ENCODE results near the gene SLC30A3.
A peak's percentile ranks its signal among the peaks of the same experiment; 100 is the strongest.
"Not testable (repeated sequence)": the region's sequence is repeated elsewhere in the genome, so short reads cannot be mapped to it uniquely, and the experiment has no call there.

SLC30A3 gene

DNA sequence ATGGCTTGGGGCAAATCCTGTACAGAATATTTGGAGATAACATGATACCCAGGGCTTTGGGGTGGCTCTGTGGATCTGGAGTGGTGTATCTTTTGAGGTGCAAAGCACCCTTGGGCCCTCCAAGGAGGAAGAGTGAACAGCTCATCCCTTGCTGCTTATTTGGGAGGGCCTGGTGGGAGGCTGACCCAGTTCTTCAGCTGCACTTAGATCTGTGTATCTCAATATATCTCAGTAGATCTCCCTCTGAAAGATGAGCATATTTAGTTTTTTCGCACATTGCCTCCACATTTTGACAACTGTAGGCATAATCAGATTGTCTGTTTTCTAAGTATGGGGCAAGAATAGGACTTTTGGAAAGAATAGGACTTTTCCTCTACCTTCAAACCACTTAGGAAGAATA is 22.1 kb upstream of the SLC30A3 start:
- no peak for DNase-seq

DNA sequence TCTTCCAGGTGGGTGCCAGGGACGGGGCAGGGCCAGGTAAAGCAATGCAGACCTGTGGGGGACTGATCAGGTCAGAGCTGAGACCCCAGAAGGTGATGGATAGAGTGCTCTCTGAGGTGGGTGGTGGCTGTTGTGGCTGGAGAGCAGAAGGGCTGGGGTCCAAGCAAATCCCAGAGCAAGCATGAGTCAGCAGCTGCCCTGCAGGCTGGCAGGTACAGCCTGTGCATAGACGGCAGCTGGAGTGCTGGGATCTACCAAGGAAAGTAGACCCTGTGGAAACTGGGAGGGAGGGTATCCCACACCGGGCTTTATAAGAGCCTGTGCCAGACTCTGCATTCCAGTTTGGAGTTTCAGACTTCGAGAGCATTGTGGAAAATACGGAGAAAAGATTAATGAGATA is 20.0 kb upstream of the SLC30A3 start:
- no peak for DNase-seq

DNA sequence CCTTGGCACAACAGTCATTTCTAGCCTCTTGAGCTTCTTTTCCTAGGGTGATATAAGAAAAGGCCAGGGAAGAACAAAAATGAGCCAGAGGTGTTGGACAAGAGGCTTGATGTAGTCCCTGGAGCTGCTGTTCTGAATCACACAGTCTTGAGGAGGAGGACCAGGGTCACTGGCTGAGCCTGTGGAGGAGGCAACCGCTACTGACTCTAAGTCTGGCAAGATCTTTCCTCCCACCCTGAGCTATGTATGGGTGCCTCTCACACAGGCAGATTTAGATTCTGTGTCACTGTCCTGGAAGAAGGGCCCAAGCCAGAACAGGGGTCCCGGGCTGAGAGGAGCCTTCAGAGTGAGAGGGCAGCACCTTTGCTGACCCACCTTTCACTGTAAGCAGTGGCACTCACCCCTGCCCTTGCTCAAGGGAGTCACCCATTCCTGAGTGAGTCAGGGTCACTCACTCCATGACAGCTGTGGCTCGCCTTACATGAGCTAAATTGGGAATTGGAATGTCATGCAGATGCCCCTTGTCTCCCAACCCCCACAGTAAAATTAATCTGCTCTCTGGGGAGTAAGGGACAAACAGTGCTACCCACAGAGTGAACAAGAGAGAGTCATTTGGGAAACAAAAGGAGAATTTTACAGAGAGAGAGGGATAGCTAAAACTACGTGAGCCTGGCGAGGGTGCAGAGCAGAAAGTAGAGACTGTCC is 19.2 kb upstream of the SLC30A3 start, which contains the start of gene TRIM54:
Gene TRIM54, plus strand, starts transcription at position 575 of the 705 bp plus-strand sequence. CDS start 303 bp downstream, outside the sequence.
- no peak for DNase-seq

DNA sequence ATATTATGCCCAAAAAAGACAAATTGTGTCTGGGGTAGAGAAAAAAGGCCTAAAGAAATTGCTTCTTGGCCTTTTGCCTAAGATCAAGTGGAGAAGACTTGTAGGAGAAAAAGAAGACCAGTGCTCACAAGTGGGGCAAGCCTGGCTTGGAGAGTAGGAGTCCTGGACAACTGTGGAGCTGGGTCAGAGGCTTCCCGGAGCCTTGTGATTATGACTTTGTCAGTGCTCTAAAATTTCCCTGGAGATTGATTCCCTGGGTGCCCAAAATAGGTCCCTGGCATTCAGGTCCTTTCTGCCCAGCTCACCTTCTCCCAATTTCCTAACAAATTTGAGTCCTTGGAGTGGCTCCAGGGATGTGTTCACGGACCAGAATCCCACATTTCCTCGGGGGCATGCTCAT is 18.6 kb upstream of the SLC30A3 start:
- no peak for DNase-seq

DNA sequence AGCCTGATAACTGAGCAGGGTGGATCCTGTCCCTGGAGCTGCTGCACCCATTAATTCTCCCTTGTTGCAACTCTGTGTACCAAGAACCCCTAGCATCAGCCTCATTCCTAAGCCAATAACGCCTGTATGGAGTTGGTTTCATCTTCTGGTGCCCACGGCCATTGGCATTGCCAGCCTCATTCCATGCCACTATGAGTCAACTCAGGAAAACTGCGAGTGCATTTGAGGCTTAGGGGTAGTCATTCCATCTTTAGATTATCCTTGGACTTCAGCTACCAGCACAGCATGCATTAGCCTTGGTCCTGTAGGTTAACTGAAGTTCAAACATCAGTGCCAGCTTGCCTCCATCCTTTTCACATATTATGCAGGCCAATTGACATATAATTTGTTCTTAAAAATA is 18.0 kb upstream of the SLC30A3 start:
- no peak for DNase-seq

DNA sequence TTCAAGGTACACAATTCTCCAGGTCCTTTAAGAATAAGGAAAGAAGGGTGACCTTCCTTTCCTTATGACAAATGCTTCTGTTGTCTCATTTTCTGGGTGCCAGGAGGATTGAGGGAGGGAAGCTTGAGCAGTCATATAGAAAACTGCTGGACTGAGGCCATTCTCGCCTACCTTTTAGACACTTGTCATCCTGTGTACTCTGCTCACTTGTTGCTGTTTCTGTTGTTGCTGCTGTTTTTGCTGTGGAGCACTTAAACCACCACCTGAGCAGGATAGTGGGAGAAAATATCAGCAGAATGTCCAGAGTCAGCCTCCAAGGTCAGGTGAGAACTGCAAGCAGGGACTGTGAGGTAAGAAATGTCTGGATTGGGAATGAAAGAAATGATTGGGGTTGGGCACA is 15.2 kb upstream of the SLC30A3 start:
- DNase-seq, result no peak

DNA sequence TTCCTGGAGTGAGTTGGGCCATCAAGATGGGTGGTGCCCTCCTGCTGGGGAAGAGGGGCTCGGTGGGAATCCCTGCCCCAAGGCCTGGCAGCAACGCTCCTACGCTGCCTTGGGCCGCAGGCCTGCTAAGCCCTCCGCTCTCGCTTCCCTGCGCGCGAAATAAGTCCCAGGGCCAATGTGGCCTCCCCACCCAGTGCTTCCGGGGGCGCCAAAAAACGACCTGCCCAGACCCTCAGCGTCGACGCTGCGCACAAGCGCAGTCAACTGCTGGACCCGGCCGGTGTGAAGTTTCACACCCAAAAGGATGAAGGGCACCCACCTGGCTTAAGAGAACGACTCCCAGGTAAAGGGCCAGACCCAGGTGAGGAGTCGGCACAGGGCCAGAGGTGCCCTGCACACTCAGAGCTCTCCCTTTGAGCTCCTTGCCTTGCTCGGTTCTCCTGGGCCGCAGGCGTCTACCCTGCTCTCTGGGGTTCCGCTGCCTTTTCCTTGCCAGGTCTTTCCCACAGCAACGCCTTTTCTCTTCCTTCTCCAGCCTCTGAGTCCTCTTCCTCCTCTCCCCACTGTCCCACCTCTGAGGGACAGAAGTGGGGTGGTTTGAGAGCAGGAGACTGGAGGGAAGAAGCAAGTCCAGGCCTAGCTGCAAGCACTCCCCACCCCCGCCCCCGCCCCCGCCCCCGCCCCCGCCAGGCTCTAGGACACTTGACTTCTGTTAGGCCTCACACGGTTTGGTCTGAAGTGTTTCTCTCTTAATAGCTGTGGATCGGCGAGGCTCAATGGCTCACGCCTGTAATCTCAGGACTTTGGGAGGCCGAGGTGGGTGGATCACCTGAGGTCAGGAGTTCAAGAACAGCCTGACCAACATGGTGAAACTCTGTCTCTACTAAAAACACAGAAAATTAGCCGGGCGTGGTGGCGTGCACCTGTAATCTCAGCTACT is 12.6 kb upstream of the SLC30A3 start, which contains the start of gene DNAJC5G:
Gene DNAJC5G, plus strand, starts transcription at position 223 of the 940 bp plus-strand sequence. CDS start 1,296 bp downstream, outside the sequence.
- no peak for DNase-seq

DNA sequence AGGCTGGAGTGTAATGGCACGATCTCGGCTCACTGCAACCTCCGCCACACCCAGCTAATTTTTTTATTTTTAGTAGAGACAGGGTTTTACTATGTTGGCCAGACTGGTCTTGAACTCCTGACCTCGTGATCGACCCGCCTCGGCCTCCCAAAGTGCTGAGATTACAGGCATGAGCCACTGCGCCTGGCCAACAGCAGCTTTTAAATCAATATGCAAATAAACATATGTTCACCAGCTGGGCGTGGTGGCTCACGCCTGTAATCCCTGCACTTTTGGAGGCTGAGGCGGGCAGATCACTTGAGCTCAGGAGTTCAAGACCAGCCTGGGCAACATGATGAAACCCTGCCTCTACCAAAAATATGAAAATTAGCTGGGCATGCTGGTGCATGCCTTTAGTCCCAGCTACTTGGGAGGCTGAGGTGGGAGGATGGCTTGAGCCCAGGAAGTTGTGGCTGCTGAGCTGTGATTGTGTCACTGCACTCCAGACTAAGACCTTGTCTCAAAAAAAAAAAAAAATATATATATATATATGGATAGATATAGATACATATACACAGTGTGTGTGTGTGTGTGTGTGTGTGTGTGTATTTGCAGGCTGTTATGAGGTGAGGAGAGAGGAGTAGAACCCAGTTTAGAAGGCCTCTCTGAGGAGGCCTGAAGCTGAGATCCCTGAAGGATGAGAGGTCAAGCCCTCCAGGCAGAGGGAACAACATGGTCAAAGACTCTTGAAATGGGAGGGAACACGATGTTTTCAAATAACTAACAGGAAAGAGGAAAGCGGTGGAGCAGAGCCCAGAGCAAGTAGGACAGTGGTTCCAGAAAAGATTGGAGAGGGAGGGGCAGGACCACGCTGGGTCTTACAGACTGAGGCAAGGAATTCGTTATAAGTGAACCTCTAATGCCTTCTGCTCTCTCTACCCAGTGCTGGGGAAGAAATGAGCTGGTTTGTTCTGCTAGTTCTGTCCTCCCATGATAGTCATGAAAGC is 10.0 kb upstream of the SLC30A3 start:
- DNase-seq, result not testable (repeated sequence)

DNA sequence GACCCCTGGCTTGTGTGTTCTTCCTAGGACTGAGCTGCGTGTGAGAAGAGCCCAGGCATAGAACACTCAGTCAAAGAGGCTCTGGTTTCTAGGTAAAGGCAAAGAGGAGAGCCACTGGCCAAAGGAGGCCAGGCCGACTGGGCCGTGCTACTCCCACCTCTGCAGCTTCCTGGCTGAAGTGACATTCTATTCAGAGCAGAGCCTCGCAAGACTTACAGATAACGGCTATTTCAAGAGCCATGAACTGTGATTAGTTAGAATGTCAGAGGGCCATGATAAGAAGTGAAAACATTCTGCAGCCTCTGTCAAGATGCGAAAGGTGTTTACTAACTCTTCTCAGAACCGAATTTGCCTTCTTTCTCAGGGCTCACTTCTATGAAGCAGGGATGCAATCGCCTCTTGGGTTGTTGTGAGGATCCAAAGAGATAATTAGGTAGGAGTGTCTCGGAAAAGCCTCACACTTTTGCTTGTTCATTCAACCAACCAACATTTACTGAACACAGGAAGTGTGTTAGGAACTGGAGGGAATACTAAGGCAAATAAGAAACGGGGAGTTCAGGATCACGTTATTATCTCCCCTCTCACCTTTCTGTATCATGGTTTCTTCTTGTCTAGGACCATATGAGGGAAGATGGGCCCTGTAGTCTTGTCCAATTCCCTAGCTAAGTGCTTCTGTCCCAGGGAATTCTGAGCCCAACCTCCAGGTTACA is 8.9 kb upstream of the SLC30A3 start:
- DNase-seq, result no peak

DNA sequence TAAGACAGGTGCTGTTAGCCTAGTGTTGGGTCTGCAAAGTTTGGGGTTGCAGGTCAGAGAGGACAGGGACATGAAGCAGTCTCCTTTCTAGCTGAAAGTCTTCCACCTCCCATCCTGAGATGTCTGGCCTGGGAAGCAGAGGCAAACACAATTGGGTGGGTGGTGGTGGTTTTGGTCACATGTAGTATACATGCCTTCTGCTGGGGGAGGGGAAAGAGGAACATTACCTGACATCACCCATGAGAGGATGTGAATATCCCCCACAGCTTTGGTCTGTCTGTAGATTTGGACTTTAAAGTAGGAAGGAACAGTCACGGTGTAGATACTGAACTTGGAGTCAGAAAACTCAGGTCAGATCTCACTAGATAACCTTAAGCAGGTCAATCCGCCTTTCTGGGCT is 7.8 kb upstream of the SLC30A3 start:
- no peak for DNase-seq

DNA sequence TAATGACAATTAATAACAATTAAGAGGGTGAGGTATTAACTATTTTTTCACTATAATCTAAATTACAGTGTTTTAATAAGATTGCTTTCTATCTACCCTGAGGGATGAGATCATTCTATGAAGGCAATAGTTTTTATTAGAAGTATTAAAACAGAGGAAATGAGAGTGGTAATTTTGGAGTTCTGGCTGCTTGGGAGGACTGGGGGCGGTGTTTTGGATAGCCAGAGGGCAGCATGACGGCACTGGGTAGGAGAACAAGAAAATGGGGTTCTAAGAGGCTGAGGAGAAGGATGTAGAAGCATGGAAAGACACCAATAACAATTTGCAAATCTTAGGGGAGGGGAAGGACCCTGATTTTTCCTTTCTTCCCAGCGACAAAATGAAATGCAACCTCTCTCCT is 7.3 kb upstream of the SLC30A3 start:
- no peak for DNase-seq

DNA sequence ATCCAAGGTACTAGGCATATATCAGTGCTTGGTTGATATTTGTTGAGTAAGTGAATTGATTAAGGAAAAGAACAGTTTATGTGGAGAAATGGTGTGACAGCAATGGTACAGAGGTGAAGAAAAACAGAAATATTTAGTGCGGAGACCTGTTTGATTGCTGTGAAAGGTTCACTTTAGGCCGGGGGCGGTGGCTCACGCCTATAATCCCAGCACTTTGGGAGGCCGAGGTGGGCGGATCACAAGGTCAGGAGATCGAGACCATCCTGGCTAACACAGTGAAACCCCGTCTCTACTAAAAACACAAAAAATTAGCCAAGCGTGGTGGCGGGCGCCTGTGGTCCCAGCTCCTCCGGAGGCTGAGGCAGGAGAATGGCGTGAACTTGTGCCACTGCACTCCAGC is 5.4 kb upstream of the SLC30A3 start:
- not testable (repeated sequence) for DNase-seq

DNA sequence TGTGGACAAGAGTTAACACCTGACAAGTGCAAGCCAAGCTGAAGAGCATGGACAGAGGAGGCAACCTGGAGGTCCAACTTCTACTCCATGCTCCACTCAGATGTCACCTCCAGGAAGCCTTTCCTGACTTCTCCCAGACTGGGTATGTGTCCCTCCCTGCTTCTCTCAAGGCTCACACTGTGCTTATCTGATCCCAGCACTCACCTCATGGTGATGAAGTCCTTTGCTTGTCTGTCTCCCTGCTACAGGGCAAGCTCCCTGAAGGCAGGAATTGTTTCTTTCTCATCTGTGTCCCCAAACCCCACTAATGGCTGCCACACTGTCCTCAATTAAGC is 2.7 kb upstream of the SLC30A3 start:
- DNase-seq, result no peak

DNA sequence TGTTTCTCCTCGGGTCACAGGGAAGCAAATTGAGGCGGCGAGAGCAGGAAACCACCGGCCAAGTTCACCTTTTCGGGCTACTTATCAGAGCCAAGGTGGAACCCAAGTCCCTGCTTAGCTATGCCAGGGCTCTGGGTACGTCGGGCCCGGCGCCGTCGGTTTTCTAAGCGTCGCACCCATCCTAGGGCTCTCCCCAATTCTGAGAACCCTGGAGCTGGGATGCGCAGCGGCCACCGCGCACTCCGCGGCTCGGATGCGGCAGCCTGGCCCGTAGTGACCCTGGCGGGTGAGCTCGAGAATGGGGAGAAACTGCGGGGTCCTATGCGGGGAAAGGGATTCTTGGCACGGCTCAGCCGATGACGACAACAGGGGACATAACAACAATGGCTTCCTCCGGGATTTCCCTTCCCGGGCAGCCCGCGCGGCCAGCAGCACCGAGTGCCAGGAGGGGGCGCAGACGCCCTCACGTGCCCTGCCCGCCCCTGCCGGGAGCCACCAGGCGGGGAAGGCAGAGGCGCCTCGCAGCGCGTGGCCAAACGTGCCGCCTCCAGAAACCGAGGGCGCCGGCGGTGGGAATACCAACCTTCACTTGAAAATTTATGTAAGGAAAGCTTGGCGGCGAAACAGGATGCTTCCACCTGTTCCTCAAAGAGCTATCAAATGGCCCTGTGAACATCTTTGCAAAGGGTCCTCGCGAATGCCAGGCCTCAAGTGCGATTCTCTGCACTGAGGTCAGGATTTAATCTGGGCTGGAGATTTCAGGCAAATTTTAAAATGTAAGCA is 2.1 kb upstream of the SLC30A3 start:
- peak; percentile 76 for DNase-seq

DNA sequence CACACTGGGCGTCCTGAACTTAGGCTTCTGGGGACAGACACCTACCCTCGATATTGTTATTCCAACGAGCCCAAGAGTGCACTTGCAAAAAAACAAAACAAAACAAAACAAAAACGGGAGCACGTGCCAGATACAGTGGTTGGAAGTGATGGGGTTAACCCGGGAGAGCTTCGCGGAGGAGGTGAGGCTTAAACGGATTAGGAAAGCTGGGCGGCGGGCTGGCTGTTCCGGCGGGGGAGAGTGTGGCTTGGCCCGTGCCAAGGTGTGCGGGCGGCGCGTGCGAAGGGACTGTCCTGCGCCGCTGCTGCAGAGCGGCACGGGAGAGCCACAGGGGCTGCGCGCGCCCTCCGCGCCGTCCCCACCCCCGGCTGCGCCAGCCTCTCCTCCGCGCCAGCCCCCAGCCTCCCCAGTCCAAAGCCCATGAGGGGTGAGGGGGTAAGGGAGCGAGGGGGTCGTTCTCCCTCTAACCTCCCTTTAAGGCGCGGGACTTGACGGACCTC is 1.5 kb upstream of the SLC30A3 start:
- no peak for DNase-seq

DNA sequence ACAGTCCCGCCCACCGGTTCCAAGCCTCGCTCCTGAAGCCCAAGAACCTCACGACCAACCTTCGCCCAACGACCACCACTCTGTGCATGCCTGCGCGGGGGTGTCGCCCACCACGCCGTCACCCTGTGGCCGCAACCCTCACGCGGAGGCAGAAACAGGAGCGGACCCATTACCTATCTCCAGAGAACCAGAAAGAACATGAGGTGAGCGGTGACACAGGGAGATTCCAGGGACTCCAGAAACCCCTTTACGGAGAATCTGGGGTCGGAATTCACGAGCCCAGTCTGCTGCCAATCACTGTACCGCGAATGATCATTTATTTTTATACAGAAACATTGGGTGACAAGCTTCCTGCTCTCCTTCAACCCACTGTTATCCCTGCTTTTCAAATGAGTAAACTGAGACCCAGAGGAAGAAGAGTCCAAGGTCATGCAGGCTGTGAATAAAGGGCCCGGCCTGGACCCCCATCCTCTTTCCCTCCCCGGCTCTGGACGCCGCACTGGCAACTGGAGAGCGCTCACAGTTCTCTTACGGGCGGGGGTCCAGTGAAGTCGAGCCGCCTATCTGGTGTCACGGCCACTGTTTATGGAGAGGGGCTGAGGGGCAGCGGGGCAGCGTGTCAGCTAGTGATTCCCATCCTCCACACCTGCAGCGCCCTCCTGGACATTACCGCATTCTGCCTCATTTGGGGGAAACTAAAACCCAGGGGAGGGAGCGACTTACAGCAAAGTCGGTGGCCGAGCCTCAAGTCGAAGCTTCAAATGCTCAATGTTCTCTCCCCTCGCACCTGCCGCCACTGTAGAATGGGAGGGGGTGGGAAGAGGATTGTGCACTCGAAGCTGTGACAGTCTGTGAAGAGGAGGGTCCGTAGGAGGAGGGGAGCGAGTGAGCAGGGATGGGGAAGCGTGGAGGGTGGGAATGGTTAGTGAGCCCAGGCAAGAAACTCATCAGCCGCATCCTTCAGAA is 723 bp upstream of the SLC30A3 start:
- DNase-seq, result no peak

DNA sequence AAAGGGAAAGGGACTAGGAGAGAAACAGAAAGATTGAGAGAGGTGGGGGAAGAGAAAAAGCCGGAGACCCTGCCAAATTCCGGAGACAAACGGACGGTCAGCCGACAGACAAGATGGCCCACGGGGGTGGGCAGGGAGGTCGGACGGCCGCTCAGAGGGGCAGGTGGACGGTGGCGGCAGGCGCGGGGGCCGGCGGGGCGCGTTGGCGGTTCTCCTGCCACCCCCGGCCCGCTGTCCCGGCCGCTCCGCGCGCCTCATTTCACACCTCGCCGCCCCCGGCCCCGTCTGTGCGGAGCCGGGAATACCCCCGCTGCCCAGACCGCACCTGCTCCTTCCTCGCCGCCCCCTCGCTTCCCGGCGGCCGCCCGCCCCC is 935 bp downstream of the SLC30A3 start:
- no peak for DNase-seq

DNA sequence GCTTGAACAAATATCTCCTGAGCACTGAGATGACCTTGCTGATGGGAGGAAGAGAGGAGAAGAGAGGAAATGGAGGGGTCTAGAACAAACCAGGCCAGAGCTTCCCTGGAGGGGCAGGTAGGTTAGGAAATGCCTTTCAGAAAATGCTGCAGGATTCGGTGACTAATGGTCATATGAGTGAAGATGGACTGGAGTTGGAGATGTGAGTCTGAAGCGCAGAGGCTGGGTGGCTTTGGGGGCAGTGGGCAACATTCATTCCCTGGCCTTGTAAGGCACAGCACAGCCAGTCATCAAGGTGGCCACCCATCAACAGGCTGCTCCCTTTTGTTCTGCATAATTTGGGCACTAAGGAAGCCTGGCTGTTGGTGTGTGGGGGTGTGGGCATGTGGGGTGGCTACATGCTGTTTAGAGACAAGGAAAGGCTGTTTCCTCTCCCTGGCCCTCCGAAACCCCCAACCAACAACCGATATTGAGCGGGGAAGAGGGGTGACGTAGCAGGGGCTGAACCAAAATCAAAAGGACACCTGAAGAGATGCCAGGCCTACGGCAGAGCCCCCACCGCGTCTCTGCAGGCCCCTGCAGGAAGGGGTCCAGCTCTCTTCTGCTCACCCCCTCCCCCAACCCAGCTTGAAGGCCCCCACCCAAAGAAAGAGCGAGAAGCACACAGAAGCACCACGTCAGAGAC is 1.5 kb downstream of the SLC30A3 start:
- DNase-seq, result no peak

DNA sequence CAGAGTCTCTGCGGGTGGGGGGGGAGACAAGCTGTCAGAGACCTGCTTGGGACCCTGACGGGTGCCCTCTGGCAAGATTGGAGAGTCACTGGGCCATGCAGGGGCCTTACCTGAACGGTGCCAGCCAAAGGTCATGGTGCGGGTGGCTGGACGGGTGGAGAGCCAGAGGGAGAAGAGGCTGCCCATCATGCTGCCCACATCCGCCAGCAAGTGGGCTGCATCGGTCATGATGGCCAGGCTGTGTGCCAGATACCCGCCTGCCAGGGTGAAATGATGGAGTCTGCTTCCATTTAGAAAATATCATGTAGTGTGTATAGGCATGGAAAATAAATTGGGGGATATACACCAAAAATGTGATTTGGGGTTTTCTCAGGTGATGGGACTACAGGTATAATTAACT is 4.8 kb downstream of the SLC30A3 start:
- DNase-seq, result no peak

Data from CD4-positive, alpha-beta T cell treated with Interferon gamma for 1 hour (primary cell).